Activated T-helper 2 cell treated with anti-CD3 and anti-CD28 coated beads, Interferon-gamma antibody, Interleukin-2, Interleukin-4, amounts not matched to agents 10 μg/mL and 5 μg/mL and 100 μg/mL, durations not matched to agents 14 hours and 24 hours and 36 hours (primary cell): Measurements from ENCODE around the gene LCLAT1. TPM values are rescaled to one million over a fixed set of nuclear protein-coding genes. Genes with fewer than 3 reads are reported as not detected.
"Not testable (repeated sequence)": the region's sequence is repeated elsewhere in the genome, so short reads cannot be mapped to it uniquely, and the experiment has no call there.

ENCODE experiments used
- DNase-seq: peaks from one replicate; pipeline ENCODE4 v3.0.0; 2021; ENCODE audit warnings: low spot score
- H3K27ac Mint-ChIP-seq: one replicate; pipeline ENCODE4 v1.8.0; 2021; ENCODE audit warnings: mixed read lengths
- H3K27me3 Mint-ChIP-seq: one replicate; pipeline ENCODE4 v1.8.0; 2021; ENCODE audit warnings: low read depth, mixed read lengths
- H3K36me3 Mint-ChIP-seq: one replicate; pipeline ENCODE4 v1.8.0; 2021; ENCODE audit warnings: low read depth, mixed read lengths
- H3K4me1 Mint-ChIP-seq: one replicate; pipeline ENCODE4 v1.8.0; 2021; ENCODE audit warnings: low read depth, mixed read lengths
- H3K4me3 Mint-ChIP-seq: one replicate; pipeline ENCODE4 v1.8.0; 2021; ENCODE audit warnings: low read depth, mild to moderate bottlenecking, moderate library complexity, mixed read lengths
- H3K9me3 Mint-ChIP-seq: one replicate; pipeline ENCODE4 v1.8.0; 2021; ENCODE audit warnings: mixed read lengths
- intact Hi-C: fragments of 100-400 bp; cut with micrococcal nuclease; formaldehyde crosslinking; loops from one replicate; pipeline ENCODE4 v1.15.1; 2023
- total RNA-seq: library from RNA; stranded (reverse); gene quantifications from 2 replicates; pipeline ENCODE4 v1.2.3, GENCODE V29; 2022

The LCLAT1 gene
- total RNA-seq, 1 donor from 2014 or later = 24.6 TPM

DNA sequence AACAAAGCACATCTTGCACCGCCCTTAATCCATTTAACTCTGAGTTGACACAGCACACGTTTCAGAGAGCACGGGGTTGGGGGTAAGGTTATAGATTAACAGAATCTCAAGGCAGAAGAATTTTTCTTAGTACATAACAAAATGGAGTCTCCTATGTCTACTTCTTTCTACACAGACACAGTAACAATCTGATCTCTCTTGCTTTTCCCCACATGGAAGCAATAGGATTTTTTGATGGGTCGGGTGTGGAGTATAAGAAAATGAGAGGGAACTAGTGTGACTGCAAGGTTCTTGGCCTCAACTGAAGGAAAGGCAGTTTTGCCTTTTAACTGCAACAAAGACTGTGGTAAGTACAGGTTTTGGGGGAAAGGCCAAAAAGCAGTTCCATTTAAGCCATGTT is 167.2 kb downstream of the LCLAT1 start:
- not testable (repeated sequence) for H3K4me1 Mint-ChIP-seq

GRCh38 chr2:30615926-30616325 is 168.9 kb downstream of the LCLAT1 start:
- Mint-ChIP-seq H3K4me1 (no peaks in the 10 kb centered on the region), H3K27me3 (no peaks in the 10 kb centered on the region), H3K9me3 (no peaks in the 10 kb centered on the region), H3K4me3 (no peak overlapping the region), H3K27ac (no peak overlapping the region), H3K36me3 (no peaks in the 10 kb centered on the region)
- intact Hi-C loops = no loop called here
- DNase-seq = no peak

More for the DNA sequence above, 167.2 kb downstream of the LCLAT1 start:
- DNase-seq, H3K27me3 Mint-ChIP-seq, H3K27ac Mint-ChIP-seq, H3K4me3 Mint-ChIP-seq, intact Hi-C loops, H3K9me3 Mint-ChIP-seq, H3K36me3 Mint-ChIP-seq: not testable (repeated sequence)

DNA sequence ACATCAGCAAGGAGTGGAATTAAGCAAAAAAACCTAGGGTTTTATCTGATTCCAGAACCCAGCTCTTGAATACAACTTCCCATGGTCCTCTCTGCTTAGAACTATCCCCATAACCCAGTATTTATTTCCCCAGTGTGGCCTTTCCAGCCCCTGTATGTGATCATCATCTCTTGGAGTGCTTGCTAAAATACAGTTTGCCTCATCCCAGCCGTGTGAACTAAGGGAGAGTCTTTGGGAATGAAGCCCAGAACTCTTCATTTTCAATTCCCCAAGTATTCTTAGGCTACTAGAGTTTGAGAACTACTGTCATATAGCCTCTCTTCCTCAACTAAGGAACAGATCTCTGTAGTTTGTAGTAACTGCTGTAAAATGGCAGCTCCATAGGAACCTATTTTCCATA is 173.1 kb downstream of the LCLAT1 start:
- intact Hi-C loops = no loop called here
- Mint-ChIP-seq H3K9me3 (no peaks in the 10 kb centered on the region), H3K4me1 (peaks cover 2% of the 10 kb centered on the region), H3K4me3 (no peak overlapping the region), H3K27me3 (no peaks in the 10 kb centered on the region), H3K36me3 (peaks cover 4% of the 10 kb centered on the region), H3K27ac (no peak overlapping the region)
- DNase-seq = no peak

- DNase-seq = no peak
- Mint-ChIP-seq H3K27ac (no peak overlapping the region), H3K27me3 (no peaks in the 10 kb centered on the region), H3K36me3 (peaks cover 4% of the 10 kb centered on the region), H3K4me3 (no peak overlapping the region), H3K9me3 (no peaks in the 10 kb centered on the region), H3K4me1 (peaks cover 10% of the 10 kb centered on the region)
- intact Hi-C loops = no loop called here
Measured at GRCh38 chr2:30621836-30622235, 174.8 kb downstream of the LCLAT1 start.

- H3K9me3 Mint-ChIP-seq = no peaks in the 10 kb centered on the region
- H3K27ac Mint-ChIP-seq = no peak overlapping the region
- H3K4me1 Mint-ChIP-seq = peaks cover 13% of the 10 kb centered on the region
- peaks cover 4% of the 10 kb centered on the region for H3K36me3 Mint-ChIP-seq
- intact Hi-C loops = no loop called here
- no peak for DNase-seq
- H3K4me3 Mint-ChIP-seq = no peak overlapping the region
- H3K27me3 Mint-ChIP-seq = no peaks in the 10 kb centered on the region
Measured at GRCh38 chr2:30622452-30622851, 175.4 kb downstream of the LCLAT1 start.

GRCh38 chr2:30625276-30625675 is 178.2 kb downstream of the LCLAT1 start:
- H3K9me3 Mint-ChIP-seq = no peaks in the 10 kb centered on the region
- no peaks in the 10 kb centered on the region for H3K27me3 Mint-ChIP-seq
- peaks cover 13% of the 10 kb centered on the region for H3K4me1 Mint-ChIP-seq
- H3K4me3 Mint-ChIP-seq = no peak overlapping the region
- peaks cover 4% of the 10 kb centered on the region for H3K36me3 Mint-ChIP-seq
- no peak for DNase-seq
- intact Hi-C loops = no loop called here
- peak overlapping the region; percentile 15 for H3K27ac Mint-ChIP-seq

DNA sequence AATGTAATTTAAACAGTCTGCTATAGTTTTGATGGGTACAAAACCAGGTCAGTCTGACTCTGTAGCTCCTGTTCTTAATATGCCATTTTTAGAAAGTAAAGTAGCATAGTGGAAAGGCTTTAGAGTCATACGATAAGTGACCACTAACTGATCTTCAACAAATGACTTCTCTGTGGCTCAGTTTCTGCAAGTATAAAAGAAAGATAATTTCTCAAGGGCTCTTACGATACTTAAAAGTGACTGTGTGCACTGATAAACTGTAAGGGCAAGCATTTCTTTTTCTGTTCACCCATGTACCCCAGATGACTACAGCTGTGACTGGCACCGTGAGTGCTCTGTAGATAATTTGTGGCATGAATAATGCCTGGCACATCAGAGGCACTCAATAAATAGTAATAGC is 178.7 kb downstream of the LCLAT1 start:
- no peak overlapping the region for H3K4me3 Mint-ChIP-seq
- no peaks in the 10 kb centered on the region for H3K27me3 Mint-ChIP-seq
- peaks cover 4% of the 10 kb centered on the region for H3K36me3 Mint-ChIP-seq
- H3K9me3 Mint-ChIP-seq = no peaks in the 10 kb centered on the region
- intact Hi-C loops = no loop called here
- no peak for DNase-seq
- no peak overlapping the region for H3K27ac Mint-ChIP-seq
- peaks cover 15% of the 10 kb centered on the region for H3K4me1 Mint-ChIP-seq

DNA sequence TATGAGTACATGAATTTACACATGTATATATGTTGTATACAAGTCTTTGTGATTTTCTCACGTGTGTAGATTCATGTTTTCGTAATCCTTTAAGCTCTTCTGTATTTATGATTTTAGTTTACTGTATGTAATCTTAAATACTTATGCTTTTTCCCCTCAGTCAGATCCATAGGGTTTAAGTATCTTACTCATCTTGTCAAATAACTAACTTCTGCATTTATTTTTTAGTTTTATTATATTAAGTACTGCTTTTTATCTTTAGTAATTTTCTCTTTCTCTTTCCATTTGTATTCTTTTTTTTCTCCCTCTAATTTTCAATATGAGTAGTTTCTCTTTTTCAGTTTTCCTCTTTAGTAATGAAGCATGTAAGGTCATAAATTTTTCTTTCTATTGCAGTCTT is 179.4 kb downstream of the LCLAT1 start:
- no peak overlapping the region for H3K27ac Mint-ChIP-seq

GRCh38 chr2:30627151-30627550 is 180.1 kb downstream of the LCLAT1 start:
- Mint-ChIP-seq H3K27ac (no peak overlapping the region), H3K4me3 (no peak overlapping the region), H3K27me3 (no peaks in the 10 kb centered on the region), H3K4me1 (peaks cover 21% of the 10 kb centered on the region), H3K36me3 (no peaks in the 10 kb centered on the region), H3K9me3 (no peaks in the 10 kb centered on the region)
- DNase-seq = no peak
- intact Hi-C loops = no loop called here

More for the DNA sequence above, 179.4 kb downstream of the LCLAT1 start:
- Mint-ChIP-seq H3K4me1 (peaks cover 21% of the 10 kb centered on the region), H3K36me3 (peaks cover 3% of the 10 kb centered on the region), H3K9me3 (no peaks in the 10 kb centered on the region), H3K27me3 (no peaks in the 10 kb centered on the region), H3K4me3 (no peak overlapping the region)
- no peak for DNase-seq
- intact Hi-C loops = no loop called here

DNA sequence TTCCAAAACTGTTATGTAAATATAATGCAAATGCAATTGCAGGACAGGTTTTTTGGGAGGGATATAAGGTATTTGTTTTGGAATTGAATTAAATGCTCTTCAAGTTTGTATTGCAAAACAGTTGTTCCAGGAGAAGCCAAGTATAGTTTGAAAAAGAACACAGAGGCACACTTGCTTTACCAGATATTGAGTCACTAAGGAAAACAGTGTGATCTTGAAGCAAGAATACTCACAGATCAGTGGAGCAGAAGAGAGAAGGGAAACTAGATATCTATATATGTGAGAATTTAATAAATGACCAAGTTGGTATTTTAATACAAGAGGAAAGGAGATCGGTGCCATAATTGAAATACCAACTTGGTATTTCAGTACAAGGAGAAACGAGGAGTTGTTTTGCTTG is 181.3 kb downstream of the LCLAT1 start:
- DNase-seq = no peak
- intact Hi-C loops = no loop called here
- H3K4me3 Mint-ChIP-seq = no peak overlapping the region

DNA sequence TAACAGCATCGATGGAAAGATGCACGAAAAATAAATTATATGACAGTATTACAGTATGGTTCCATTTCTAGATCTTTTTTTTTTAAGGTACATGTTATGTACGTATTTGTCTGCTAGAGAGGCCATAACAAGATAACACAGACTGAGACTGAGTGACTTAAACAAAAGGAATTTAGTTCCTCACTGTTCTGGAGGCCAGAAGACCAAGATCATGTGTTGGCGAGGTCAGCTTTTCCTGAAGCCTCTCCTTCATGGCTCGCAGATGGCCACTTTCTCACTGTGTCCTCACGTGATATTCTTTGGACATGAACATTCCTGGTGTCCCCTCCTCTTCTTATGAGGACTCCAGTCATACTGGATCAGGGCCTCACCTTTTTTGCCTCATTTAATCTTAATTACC is 182.8 kb downstream of the LCLAT1 start:
- no peak for DNase-seq
- Mint-ChIP-seq H3K4me1 (peaks cover 21% of the 10 kb centered on the region), H3K9me3 (no peaks in the 10 kb centered on the region), H3K27me3 (no peaks in the 10 kb centered on the region), H3K27ac (no peak overlapping the region), H3K36me3 (no peaks in the 10 kb centered on the region), H3K4me3 (no peak overlapping the region)
- intact Hi-C loops = no loop called here

More for the DNA sequence above, 181.3 kb downstream of the LCLAT1 start:
- no peaks in the 10 kb centered on the region for H3K36me3 Mint-ChIP-seq
- H3K27ac Mint-ChIP-seq = no peak overlapping the region
- H3K27me3 Mint-ChIP-seq = no peaks in the 10 kb centered on the region
- no peaks in the 10 kb centered on the region for H3K9me3 Mint-ChIP-seq
- peaks cover 21% of the 10 kb centered on the region for H3K4me1 Mint-ChIP-seq

DNA sequence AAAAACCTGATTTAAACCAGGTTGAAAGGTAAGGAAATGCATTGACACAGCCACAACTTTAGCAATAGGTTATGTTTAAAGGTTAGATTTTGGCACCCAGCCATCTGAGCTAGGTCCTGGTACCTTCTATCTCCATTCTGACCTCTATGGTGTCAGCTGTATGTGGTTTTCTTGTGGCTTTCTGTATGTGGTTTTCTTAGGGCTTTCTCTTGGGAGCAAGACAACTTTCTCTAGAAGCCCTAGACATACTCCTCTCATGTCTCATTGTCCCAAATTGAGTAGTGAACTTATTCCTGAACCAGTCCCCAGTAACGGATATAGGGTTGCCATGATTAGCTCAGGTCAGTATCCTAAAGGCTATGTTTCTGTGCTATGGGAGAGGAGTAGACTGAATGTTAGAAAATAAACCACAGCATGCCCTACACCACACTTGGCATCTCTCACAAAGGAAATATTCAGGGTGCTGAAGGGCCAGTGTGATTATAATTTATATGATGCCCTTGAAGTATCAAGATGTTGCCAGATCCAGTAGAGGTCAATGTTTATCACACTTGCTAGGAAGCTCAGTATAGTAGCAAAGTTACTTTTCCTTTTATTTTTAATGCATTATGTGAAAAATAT is 184.1 kb downstream of the LCLAT1 start:
- no peak for DNase-seq
- Mint-ChIP-seq H3K4me1 (peaks cover 16% of the 10 kb centered on the region), H3K27me3 (no peaks in the 10 kb centered on the region), H3K9me3 (no peaks in the 10 kb centered on the region), H3K27ac (no peak overlapping the region), H3K4me3 (no peak overlapping the region), H3K36me3 (no peaks in the 10 kb centered on the region)
- intact Hi-C loops = no loop called here

GRCh38 chr2:30633039-30633438 is 186.0 kb downstream of the LCLAT1 start:
- no peaks in the 10 kb centered on the region for H3K9me3 Mint-ChIP-seq
- H3K4me3 Mint-ChIP-seq = no peak overlapping the region
- no peaks in the 10 kb centered on the region for H3K27me3 Mint-ChIP-seq
- H3K36me3 Mint-ChIP-seq = no peaks in the 10 kb centered on the region
- peaks cover 8% of the 10 kb centered on the region for H3K4me1 Mint-ChIP-seq
- H3K27ac Mint-ChIP-seq = no peak overlapping the region
- intact Hi-C loops = no loop called here
- DNase-seq = no peak

DNA sequence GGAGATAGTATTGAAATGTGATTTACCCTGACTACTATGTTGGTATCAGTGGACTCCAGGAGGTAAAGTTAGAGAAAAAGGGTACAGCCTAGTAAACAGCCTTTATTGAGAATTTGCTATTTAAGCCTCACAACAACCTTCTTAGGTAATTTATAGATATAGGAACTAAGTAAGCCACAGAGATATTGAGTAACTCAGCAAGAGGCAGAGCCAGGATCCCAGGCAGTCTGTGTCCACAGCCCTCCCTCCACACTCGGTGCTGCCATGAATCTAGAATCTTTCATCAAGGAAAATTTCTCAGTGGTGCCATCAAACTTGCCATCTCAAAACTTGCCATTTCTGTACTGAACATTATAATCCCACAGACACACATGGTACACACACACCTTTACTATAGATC is 189.3 kb downstream of the LCLAT1 start:
- no peaks in the 10 kb centered on the region for H3K36me3 Mint-ChIP-seq
- no peak overlapping the region for H3K4me3 Mint-ChIP-seq
- no peaks in the 10 kb centered on the region for H3K9me3 Mint-ChIP-seq
- intact Hi-C loops = no loop called here
- no peak overlapping the region for H3K27ac Mint-ChIP-seq
- H3K4me1 Mint-ChIP-seq = peaks cover under 1% of the 10 kb centered on the region
- no peak for DNase-seq
- H3K27me3 Mint-ChIP-seq = no peaks in the 10 kb centered on the region
